Vagina (tissue), 2 donors: ENCODE data around the gene PITPNM2. TPM values are rescaled to one million over a fixed set of nuclear protein-coding genes. Genes with fewer than 3 reads are reported as not detected.

ENCODE experiments used
- DNase-seq, 2 donors: peaks; one replicate each; pipeline ENCODE4 v3.0.0-alpha.2; 2017; ENCODE audit errors: extremely low spot score in 2 of 2
- H3K27ac ChIP-seq: fragments of 200-600 bp; sonication (generic); one replicate; pipeline ENCODE4 v1.5.1; 2019
- H3K27me3 ChIP-seq: fragments of 200-600 bp; sonication (generic); one replicate; pipeline ENCODE4 v1.5.1; 2019
- H3K36me3 ChIP-seq, 2 donors: fragments of 200-600 bp; sonication (generic); one replicate each; pipeline ENCODE4 v1.5.1; 2017 to 2019
- H3K4me1 ChIP-seq: fragments of 200-600 bp; sonication (generic); one replicate; pipeline ENCODE4 v1.5.1; 2019
- H3K4me3 ChIP-seq, 2 donors: fragments of 200-600 bp; sonication (generic); 1 replicate in 1 of 2; 2 replicates in 1 of 2; pipeline ENCODE4 v1.5.1; 2016 to 2019
- H3K9me3 ChIP-seq: fragments of 200-600 bp; sonication (generic); one replicate; pipeline ENCODE4 v1.5.1; 2019
- POLR2A ChIP-seq, 2 donors: fragments of 450-650 bp; IDR thresholded peaks; one replicate each; pipeline ENCODE4 v1.6.1; 2017; ENCODE audit warnings: antibody characterized with exemption in 2 of 2, mild to moderate bottlenecking in 2 of 2, moderate library complexity in 2 of 2
- POLR2AphosphoS5 ChIP-seq, 2 donors: sonication (generic); formaldehyde crosslinking; IDR thresholded peaks; one replicate each; pipeline ENCODE4 v1.9.0; 2017; ENCODE audit warnings: antibody characterized with exemption in 2 of 2, mild to moderate bottlenecking in 2 of 2, low read depth in 1 of 2; ENCODE audit not compliant: insufficient read depth in 1 of 2
- intact Hi-C: fragments of 100-400 bp; cut with DNase I; formaldehyde crosslinking; loops from one replicate; pipeline ENCODE4 v1.15.1; 2023
- total RNA-seq: library from RNA; depleted of rRNA; stranded (reverse); fragments of >200 nt; gene quantifications from one replicate; pipeline ENCODE4 v1.2.3, GENCODE V29; 2016
- TF ChIP-seq, protein P1 (sequence below), 3 experiments: fragments of 450-650 bp in 2 of 3; fragments of 200-600 bp in 1 of 3; sonication (generic) in 1 of 3; IDR thresholded peaks; one replicate each; pipeline ENCODE4 v1.5.1; 2017 to 2019; ENCODE audit warnings: antibody characterized with exemption in 3 of 3, mild to moderate bottlenecking in 2 of 3, moderate library complexity in 2 of 3

The PITPNM2 gene
- total RNA-seq, 1 donor from 2014 or later: 8.1 TPM

DNA sequence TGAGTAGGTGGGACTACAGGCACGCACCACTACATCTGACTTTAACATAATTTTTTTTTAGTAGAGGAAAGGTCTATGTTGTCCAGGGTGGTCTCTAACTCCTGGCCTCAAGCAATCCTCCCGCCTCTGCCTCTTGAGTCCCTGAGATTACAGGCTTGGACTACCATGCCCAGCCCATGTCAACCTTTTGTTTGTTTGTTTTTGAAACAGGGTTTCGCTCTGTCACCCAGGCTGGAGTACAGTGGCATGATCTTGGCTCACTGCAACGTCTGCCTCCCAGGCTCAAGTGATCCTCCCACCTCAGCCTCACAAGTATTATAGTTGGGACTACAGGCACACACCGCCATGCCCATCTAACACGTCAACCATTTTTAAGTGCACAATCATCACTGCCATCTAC, 29.2 kb downstream of the PITPNM2 start:
- peaks cover 52% of the 10 kb centered on the region for H3K4me1 ChIP-seq
- DNase-seq: no peak

DNA sequence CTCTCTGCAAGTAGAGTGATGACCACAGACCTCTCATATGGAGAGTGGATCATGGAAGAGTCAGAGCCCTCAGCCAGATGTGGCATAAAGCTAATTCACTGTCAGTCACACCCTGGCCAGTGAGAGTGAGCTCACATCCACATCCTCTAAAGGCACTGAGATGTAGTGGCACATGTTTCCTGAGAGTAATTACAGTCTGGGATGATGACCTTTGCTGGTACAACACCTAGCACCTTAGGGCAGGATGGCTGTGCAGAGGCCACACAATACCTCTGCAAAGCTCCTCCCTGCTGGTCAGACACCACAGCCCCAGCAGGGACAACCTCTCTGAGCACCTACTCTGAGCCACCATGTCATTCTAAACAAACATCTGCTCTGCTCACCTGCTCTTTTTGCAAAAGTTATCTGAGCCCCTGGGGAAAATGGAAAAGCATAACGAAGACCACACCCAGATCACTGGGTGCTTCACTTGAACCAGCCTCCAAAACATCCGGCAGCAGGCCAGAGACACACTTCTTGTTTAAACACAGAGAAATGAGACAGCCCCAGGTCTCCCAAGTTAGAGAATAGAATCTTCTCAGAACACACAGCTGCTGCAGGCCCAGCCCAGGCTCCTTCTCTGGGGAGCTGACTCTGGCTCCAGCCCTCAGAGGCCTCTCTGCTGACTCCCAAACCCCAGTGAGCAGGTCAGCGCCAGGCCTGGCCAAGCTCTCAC, 30.3 kb downstream of the PITPNM2 start:
- Histone ChIP-seq H3K36me3 (no peaks in the 10 kb centered on the region), H3K27ac (peak overlapping the region; percentile 56)
- TF ChIP-seq, protein P1, sequence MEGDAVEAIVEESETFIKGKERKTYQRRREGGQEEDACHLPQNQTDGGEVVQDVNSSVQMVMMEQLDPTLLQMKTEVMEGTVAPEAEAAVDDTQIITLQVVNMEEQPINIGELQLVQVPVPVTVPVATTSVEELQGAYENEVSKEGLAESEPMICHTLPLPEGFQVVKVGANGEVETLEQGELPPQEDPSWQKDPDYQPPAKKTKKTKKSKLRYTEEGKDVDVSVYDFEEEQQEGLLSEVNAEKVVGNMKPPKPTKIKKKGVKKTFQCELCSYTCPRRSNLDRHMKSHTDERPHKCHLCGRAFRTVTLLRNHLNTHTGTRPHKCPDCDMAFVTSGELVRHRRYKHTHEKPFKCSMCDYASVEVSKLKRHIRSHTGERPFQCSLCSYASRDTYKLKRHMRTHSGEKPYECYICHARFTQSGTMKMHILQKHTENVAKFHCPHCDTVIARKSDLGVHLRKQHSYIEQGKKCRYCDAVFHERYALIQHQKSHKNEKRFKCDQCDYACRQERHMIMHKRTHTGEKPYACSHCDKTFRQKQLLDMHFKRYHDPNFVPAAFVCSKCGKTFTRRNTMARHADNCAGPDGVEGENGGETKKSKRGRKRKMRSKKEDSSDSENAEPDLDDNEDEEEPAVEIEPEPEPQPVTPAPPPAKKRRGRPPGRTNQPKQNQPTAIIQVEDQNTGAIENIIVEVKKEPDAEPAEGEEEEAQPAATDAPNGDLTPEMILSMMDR (IDR thresholded peaks at IDR 0.05): no peak
- TF ChIP-seq POLR2A (IDR thresholded peaks at IDR 0.05): no peak
- no peak for TF ChIP-seq POLR2AphosphoS5 (IDR thresholded peaks at IDR 0.05; ENCODE audit: insufficient read depth in 1 of 2, low read depth in 1 of 2)

More for the DNA sequence above, 29.2 kb downstream of the PITPNM2 start:
- intact Hi-C loops: no loop called here
- H3K36me3 ChIP-seq: no peaks in the 10 kb centered on the region
- no peaks in the 10 kb centered on the region for H3K9me3 ChIP-seq
- no peak overlapping the region for H3K27ac ChIP-seq
- H3K27me3 ChIP-seq: no peaks in the 10 kb centered on the region
- TF ChIP-seq, protein P1 (IDR thresholded peaks at IDR 0.05): no peak
- no peak for TF ChIP-seq POLR2A (IDR thresholded peaks at IDR 0.05)
- TF ChIP-seq POLR2AphosphoS5 (IDR thresholded peaks at IDR 0.05; ENCODE audit: insufficient read depth in 1 of 2, low read depth in 1 of 2): no peak
- H3K4me3 ChIP-seq: no peak overlapping the region

DNA sequence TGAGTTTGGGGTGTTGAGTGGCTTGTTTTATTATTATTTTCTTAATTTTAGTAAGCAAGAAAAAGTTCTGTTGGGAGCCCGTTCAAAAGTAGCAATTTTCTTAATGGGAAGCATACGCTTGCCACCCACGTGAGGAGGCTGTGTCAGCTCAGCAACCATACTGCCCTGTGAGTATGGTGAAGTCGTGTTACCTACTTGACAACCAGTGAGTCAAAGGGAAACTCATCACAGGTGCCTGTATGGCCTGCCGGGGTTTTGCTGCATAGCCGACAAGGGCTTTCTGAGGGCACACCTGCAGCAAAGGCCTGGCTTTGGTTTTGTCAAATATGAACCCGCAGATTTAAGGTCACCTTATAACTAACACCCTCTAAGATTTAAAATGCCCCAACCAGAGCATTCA, 31.1 kb downstream of the PITPNM2 start:
- no peaks in the 10 kb centered on the region for H3K36me3 ChIP-seq
- no peaks in the 10 kb centered on the region for H3K9me3 ChIP-seq
- TF ChIP-seq, protein P1 (IDR thresholded peaks at IDR 0.05): no peak
- TF ChIP-seq POLR2A (IDR thresholded peaks at IDR 0.05) (no peak), POLR2AphosphoS5 (IDR thresholded peaks at IDR 0.05; ENCODE audit: insufficient read depth in 1 of 2, low read depth in 1 of 2) (no peak)
- no peaks in the 10 kb centered on the region for H3K27me3 ChIP-seq
- intact Hi-C loops: no loop called here
- H3K4me1 ChIP-seq: peaks cover 56% of the 10 kb centered on the region
- H3K27ac ChIP-seq: peak overlapping the region; percentile 56
- DNase-seq: no peak
- H3K4me3 ChIP-seq: no peak overlapping the region

More for the DNA sequence above, 30.3 kb downstream of the PITPNM2 start:
- intact Hi-C loops: no loop called here
- DNase-seq: no peak
- Histone ChIP-seq H3K9me3 (no peaks in the 10 kb centered on the region), H3K27me3 (no peaks in the 10 kb centered on the region), H3K4me3 (no peak overlapping the region), H3K4me1 (peaks cover 52% of the 10 kb centered on the region)

DNA sequence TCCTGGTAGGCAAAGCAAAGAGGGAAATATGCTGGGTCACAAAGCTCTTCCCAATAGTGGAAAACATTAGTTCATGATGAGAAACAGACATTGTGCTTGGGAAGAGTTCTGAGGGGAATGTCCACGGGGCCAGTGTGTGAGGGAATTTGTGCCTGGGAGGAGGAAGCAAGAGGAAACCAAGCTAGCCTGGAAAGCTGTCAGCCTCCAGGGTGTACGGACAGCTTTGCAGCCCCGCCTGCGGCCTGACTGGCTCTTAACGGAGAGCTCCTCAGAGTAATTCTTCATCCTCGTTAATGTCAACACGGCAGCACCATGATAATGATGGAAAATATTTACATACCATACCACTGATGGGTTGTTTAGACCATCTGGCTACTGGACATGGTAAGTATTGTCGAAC, 32.4 kb downstream of the PITPNM2 start:
- TF ChIP-seq POLR2AphosphoS5 (IDR thresholded peaks at IDR 0.05; ENCODE audit: insufficient read depth in 1 of 2, low read depth in 1 of 2): peak in 1 of 2 donors; percentile 18
- TF ChIP-seq POLR2A (IDR thresholded peaks at IDR 0.05): no peak
- peaks cover 69% of the 10 kb centered on the region for H3K4me1 ChIP-seq
- no peaks in the 10 kb centered on the region for H3K27me3 ChIP-seq
- intact Hi-C loops: no loop called here
- no peaks in the 10 kb centered on the region for H3K9me3 ChIP-seq
- no peak overlapping the region for H3K4me3 ChIP-seq
- H3K27ac ChIP-seq: peak overlapping the region; percentile 83
- H3K36me3 ChIP-seq: no peaks in the 10 kb centered on the region
- no peak for DNase-seq

DNA sequence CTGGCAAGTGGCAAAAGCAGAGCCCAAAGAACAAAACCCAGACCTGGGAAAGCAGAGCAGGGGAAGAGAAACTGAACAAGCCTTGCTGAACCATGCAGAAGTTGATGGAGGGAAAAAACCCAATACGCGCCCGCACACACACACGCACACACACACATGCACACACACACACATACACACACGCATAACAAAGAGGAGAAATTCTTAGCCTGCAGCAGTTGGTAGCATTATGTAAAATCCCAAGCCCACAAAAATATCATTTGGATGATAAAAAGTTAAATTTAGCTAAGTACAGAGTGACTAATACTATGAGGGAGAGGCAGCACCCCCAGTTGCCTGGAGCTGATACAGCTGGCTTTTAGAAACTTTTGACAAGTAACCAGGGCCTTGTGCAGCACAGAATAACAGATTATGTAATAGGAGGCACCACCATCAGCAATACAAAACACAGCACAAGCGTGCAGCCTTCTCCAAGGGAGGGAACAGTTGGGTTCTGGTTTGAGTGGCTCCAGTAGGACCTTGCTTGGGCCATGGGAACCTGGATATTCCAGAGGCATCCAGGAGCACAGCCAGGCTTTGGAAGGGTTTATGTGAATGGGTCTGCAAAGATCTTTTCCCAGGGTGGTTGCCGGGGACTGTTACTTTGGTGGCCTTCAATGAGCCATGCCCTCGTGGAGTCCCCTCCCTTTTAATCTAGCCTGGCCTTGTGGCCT, 35.3 kb downstream of the PITPNM2 start:
- Histone ChIP-seq H3K9me3 (no peaks in the 10 kb centered on the region), H3K36me3 (no peaks in the 10 kb centered on the region), H3K4me1 (peaks cover 64% of the 10 kb centered on the region), H3K27ac (peak overlapping the region; percentile 83), H3K4me3 (no peak overlapping the region), H3K27me3 (no peaks in the 10 kb centered on the region)
- TF ChIP-seq POLR2A (IDR thresholded peaks at IDR 0.05) (no peak), POLR2AphosphoS5 (IDR thresholded peaks at IDR 0.05; ENCODE audit: insufficient read depth in 1 of 2, low read depth in 1 of 2) (peak; percentile 24 to 93)
- intact Hi-C loops: no loop called here
- peak in 1 of 2 donors; percentile 92 for DNase-seq
